IMR-90 (cell line): ENCODE data around the gene SLC2A8. TPM values are rescaled to one million over a fixed set of nuclear protein-coding genes. Genes with fewer than 3 reads are reported as not detected.

ENCODE experiments used
- ATAC-seq: fragments of 200-7000 bp; cut with Tn5 transposase; 2 replicates; pipeline ENCODE4 v1.9.1; 2020; ENCODE audit warnings: low read depth, mild to moderate bottlenecking, moderate library complexity
- BruUV-seq: library from RNA; stranded (reverse); fragments of 400-500 nt; replicated peaks from 2 replicates; lab custom pipeline; 2021; lab: Mats Ljungman, UMichigan
- CTCF ChIA-PET: fragments of 300-600 bp; formaldehyde crosslinking; extraction: SDS; loops from one replicate; lab custom pipeline; 2021; ENCODE audit warnings: antibody characterized with exemption; lab: Yijun Ruan, JAX
- POLR2A ChIA-PET: fragments of 300-600 bp; sonication (Branson Sonifier 250); formaldehyde crosslinking; loops from one replicate; lab custom pipeline; 2022; ENCODE audit warnings: antibody characterized with exemption; ENCODE audit not compliant: unreplicated experiment; lab: Charles Lee
- DNase-seq: peaks from one replicate; pipeline ENCODE4 v3.0.0; 2013
- H2AFZ ChIP-seq: replicated peaks from 2 replicates; pipeline ENCODE3; 2013; ENCODE audit warnings: low read length, mild to moderate bottlenecking; ENCODE audit not compliant: poor library complexity
- H2AK5ac ChIP-seq: 2 replicates; pipeline ENCODE4 v1.6.1; 2013; ENCODE audit warnings: low read depth, low read length, inconsistent platforms
- H2AK9ac ChIP-seq: replicated peaks from 2 replicates; pipeline ENCODE3; 2013; ENCODE audit warnings: mild to moderate bottlenecking, low read depth, low read length, moderate library complexity; ENCODE audit not compliant: poor library complexity
- H2BK120ac ChIP-seq: 2 replicates; pipeline ENCODE4 v1.6.1; 2013; ENCODE audit warnings: low read depth, low read length, inconsistent platforms
- H2BK15ac ChIP-seq: 3 replicates; pipeline ENCODE4 v1.6.1; 2013; ENCODE audit warnings: low read depth, low read length, inconsistent platforms
- H2BK20ac ChIP-seq: 2 replicates; pipeline ENCODE4 v1.6.1; 2013; ENCODE audit warnings: low read depth, mild to moderate bottlenecking, inconsistent platforms, low read length, moderate library complexity
- H2BK5ac ChIP-seq: 2 replicates; pipeline ENCODE4 v1.6.1; 2013; ENCODE audit warnings: mild to moderate bottlenecking, low read depth, low read length, inconsistent platforms; ENCODE audit not compliant: poor library complexity, severe bottlenecking
- H3K14ac ChIP-seq: replicated peaks from 2 replicates; pipeline ENCODE4 v1.6.1; 2013; ENCODE audit warnings: low read depth, low read length, inconsistent platforms
- H3K18ac ChIP-seq: 2 replicates; pipeline ENCODE4 v1.6.1; 2013; ENCODE audit warnings: low read depth, low read length, control low read depth
- H3K23ac ChIP-seq: 2 replicates; pipeline ENCODE4 v1.6.1; 2013; ENCODE audit warnings: low read depth, low read length, inconsistent platforms
- H3K27ac ChIP-seq: 2 replicates; pipeline ENCODE4 v1.5.1; 2013; ENCODE audit warnings: mild to moderate bottlenecking, control low read depth, low read length; ENCODE audit not compliant: insufficient read depth
- H3K27me3 ChIP-seq: 2 replicates; pipeline ENCODE4 v1.6.1; 2013; ENCODE audit warnings: low read length; ENCODE audit not compliant: control insufficient read depth, insufficient read depth
- H3K36me3 ChIP-seq: 2 replicates; pipeline ENCODE4 v1.6.1; 2013; ENCODE audit warnings: low read length, mixed read lengths; ENCODE audit not compliant: control insufficient read depth, insufficient read depth
- H3K4ac ChIP-seq: 2 replicates; pipeline ENCODE4 v1.6.1; 2013; ENCODE audit warnings: low read depth, low read length, inconsistent platforms
- H3K4me1 ChIP-seq: 2 replicates; pipeline ENCODE4 v1.6.1; 2013; ENCODE audit warnings: low read length, mixed read lengths; ENCODE audit not compliant: control insufficient read depth, insufficient read depth
- H3K4me2 ChIP-seq: 2 replicates; pipeline ENCODE4 v1.6.1; 2013; ENCODE audit warnings: low read depth, mild to moderate bottlenecking, control low read depth, low read length, moderate library complexity
- H3K4me3 ChIP-seq: 2 replicates; pipeline ENCODE4 v1.5.1; 2013; ENCODE audit warnings: low read depth, mild to moderate bottlenecking, control low read depth, low read length, moderate library complexity; ENCODE audit not compliant: insufficient read depth
- H3K56ac ChIP-seq: 2 replicates; pipeline ENCODE4 v1.6.1; 2013; ENCODE audit warnings: low read length, inconsistent platforms; ENCODE audit not compliant: insufficient read depth; ENCODE audit errors: extremely low read depth
- H3K79me1 ChIP-seq, 2 experiments: 2 replicates each; pipeline ENCODE4 v1.6.1; 2013; ENCODE audit warnings: low read length in 2 of 2, inconsistent platforms in 1 of 2, low read depth in 1 of 2
- H3K9ac ChIP-seq: 2 replicates; pipeline ENCODE4 v1.6.1; 2013; ENCODE audit warnings: low read depth, low read length, control low read depth
- H3K9me1 ChIP-seq: 2 replicates; pipeline ENCODE4 v1.6.1; 2013; ENCODE audit warnings: low read length, inconsistent platforms; ENCODE audit not compliant: insufficient read depth
- H3K9me3 ChIP-seq: 2 replicates; pipeline ENCODE4 v1.6.1; 2013; ENCODE audit warnings: low read length; ENCODE audit not compliant: control insufficient read depth, insufficient read depth
- H4K20me1 ChIP-seq: 2 replicates; pipeline ENCODE4 v1.6.1; 2013; ENCODE audit warnings: low read length, inconsistent platforms; ENCODE audit not compliant: insufficient read depth
- H4K5ac ChIP-seq: 2 replicates; pipeline ENCODE4 v1.6.1; 2013; ENCODE audit warnings: mild to moderate bottlenecking, low read depth, low read length, control low read depth
- H4K8ac ChIP-seq, 2 experiments: 2 replicates each; pipeline ENCODE4 v1.6.1; 2013; ENCODE audit warnings: low read depth in 2 of 2, low read length in 2 of 2, control low read depth in 1 of 2, inconsistent platforms in 1 of 2
- H4K91ac ChIP-seq: 2 replicates; pipeline ENCODE4 v1.6.1; 2013; ENCODE audit warnings: low read depth, low read length, inconsistent platforms; ENCODE audit not compliant: insufficient read depth
- BHLHE40 ChIP-seq: fragments of 150-350 bp; IDR thresholded peaks from 2 replicates; pipeline ENCODE4 v1.6.1; 2016; ENCODE audit warnings: mild to moderate bottlenecking, low read depth, low read length
- CHD1 ChIP-seq: IDR thresholded peaks from 2 replicates; pipeline ENCODE4 v1.6.1; 2012; ENCODE audit warnings: low read depth, low read length, improper control_type of control experiment
- ELK1 ChIP-seq: fragments of 150-350 bp; IDR thresholded peaks from 2 replicates; pipeline ENCODE4 v1.6.1; 2016; ENCODE audit warnings: low read depth, mild to moderate bottlenecking, low read length, moderate library complexity, borderline replicate concordance
- FOS ChIP-seq: fragments of 150-350 bp; IDR thresholded peaks from 2 replicates; pipeline ENCODE4 v1.6.1; 2016; ENCODE audit warnings: low read depth, low read length
- MAFK ChIP-seq: IDR thresholded peaks from 2 replicates; pipeline ENCODE4 v1.6.1; 2012; ENCODE audit warnings: low read depth, low read length, improper control_type of control experiment
- MAZ ChIP-seq: IDR thresholded peaks from 2 replicates; pipeline ENCODE4 v1.6.1; 2012; ENCODE audit warnings: low read depth, mild to moderate bottlenecking, low read length, improper control_type of control experiment, moderate library complexity, borderline replicate concordance
- MXI1 ChIP-seq: IDR thresholded peaks from 2 replicates; pipeline ENCODE4 v1.6.1; 2012; ENCODE audit warnings: low read depth, mild to moderate bottlenecking, low read length, moderate library complexity, borderline replicate concordance
- POLR2A ChIP-seq: IDR thresholded peaks from 2 replicates; pipeline ENCODE4 v1.6.1; 2012; ENCODE audit warnings: mild to moderate bottlenecking, low read depth, low read length
- RAD21 ChIP-seq: IDR thresholded peaks from 2 replicates; pipeline ENCODE4 v1.6.1; 2012; ENCODE audit warnings: low read length, improper control_type of control experiment
- RCOR1 ChIP-seq: IDR thresholded peaks from 2 replicates; pipeline ENCODE4 v1.6.1; 2012; ENCODE audit warnings: mild to moderate bottlenecking, low read length, improper control_type of control experiment; ENCODE audit not compliant: insufficient replicate concordance
- RFX5 ChIP-seq: IDR thresholded peaks from 2 replicates; pipeline ENCODE4 v1.8.0; 2012; ENCODE audit warnings: low read depth, mild to moderate bottlenecking, low read length, moderate library complexity
- SMC3 ChIP-seq: fragments of 150-350 bp; IDR thresholded peaks from 2 replicates; pipeline ENCODE4 v1.6.1; 2016; ENCODE audit warnings: low read depth, mild to moderate bottlenecking, antibody characterized with exemption, low read length, moderate library complexity
- WGBS, 2 experiments: methylation state at CpG; one replicate each; pipeline versions ENCODE4 v1.1.5 to v1.1.7; 2013; ENCODE audit warnings: missing lambda C conversion rate in 2 of 2; ENCODE audit not compliant: insufficient read length in 1 of 2; ENCODE audit errors: extremely low coverage in 2 of 2; 5-methylcytosine and 5-hydroxymethylcytosine counted together
- dilution Hi-C: fragments of 300-500 bp; cut with HindIII; formaldehyde crosslinking; loops from one replicate; pipeline ENCODE4 v1.14.3; 2018; ENCODE audit warnings: low sequenced_read_pairs; ENCODE audit not compliant: unreplicated experiment
- in situ Hi-C: fragments of 300-500 bp; cut with MboI; formaldehyde crosslinking; loops from 3 replicates; pipeline ENCODE4 v1.14.3; 2019; ENCODE audit warnings: low sequenced_read_pairs, inconsistent platforms, mixed read lengths
- intact Hi-C: fragments of 100-400 bp; cut with micrococcal nuclease; formaldehyde crosslinking; loops from 2 replicates; pipeline ENCODE4 v1.10.0; 2022
- polyA plus RNA-seq, 3 experiments: library from polyadenylated mRNA; depleted of rRNA; stranded (reverse); fragments of >200 nt; gene quantifications; 2 replicates each; pipeline ENCODE4 v1.2.3, GENCODE V29; 2012; ENCODE audit warnings: low replicate concordance in 1 of 3
- total RNA-seq: library from RNA; depleted of rRNA; stranded (reverse); fragments of >200 nt; gene quantifications from 2 replicates; pipeline ENCODE4 v1.2.3, GENCODE V29; 2012
- TF ChIP-seq, protein P1 (sequence below): fragments of 150-350 bp; IDR thresholded peaks from 2 replicates; pipeline ENCODE4 v1.6.1; 2017; ENCODE audit warnings: mild to moderate bottlenecking, antibody characterized with exemption, low read length, low read depth

The SLC2A8 gene
- total and polyA plus RNA-seq, 2 of the 4 experiments (the other 2 are of a cell fraction) = 9.0 to 12.0 TPM

- TF ChIP-seq ELK1 = no peak
Observed at GRCh38 chr9:127403507-127404192, 6.7 kb downstream of the SLC2A8 start (continued).

GRCh38 chr9:127404631-127405030 is 7.7 kb downstream of the SLC2A8 start:
- Histone ChIP-seq H2AFZ (no peak overlapping the region), H2BK20ac (no peak overlapping the region), H3K36me3 (peaks cover 8% of the 10 kb centered on the region; the same call in 1 of the 2 replicates), H2BK5ac (no peak overlapping the region), H3K9me3 (no peaks in the 10 kb centered on the region), H3K18ac (no peak overlapping the region), H3K4ac (no peak overlapping the region), H4K20me1 (no peaks in the 10 kb centered on the region), H3K4me1 (no peaks in the 10 kb centered on the region), H2BK120ac (no peak overlapping the region), H4K8ac (no peak overlapping the region), H3K27me3 (no peaks in the 10 kb centered on the region), H3K27ac (no peak overlapping the region), H3K56ac (no peak overlapping the region), H3K14ac (no peak overlapping the region), H2BK15ac (no peak overlapping the region), H3K4me3 (no peak overlapping the region), H3K9ac (no peak overlapping the region), H3K23ac (no peak overlapping the region), H3K4me2 (no peak overlapping the region), H2AK9ac (no peak overlapping the region), H2AK5ac (no peak overlapping the region), H4K5ac (no peak overlapping the region), H3K9me1 (peaks cover 6% of the 10 kb centered on the region; the same call in 1 of the 2 replicates), H4K91ac (no peak overlapping the region), H3K79me1 (no peaks in the 10 kb centered on the region)
- dilution Hi-C loops (no loop called here), in situ Hi-C loops (no loop called here), intact Hi-C loops (no loop called here)
- POLR2A ChIA-PET = no interaction called here
- no TSS peak for BruUV-seq
- 95% methylated on average over 6 of the region's 23 CpGs; no CpG with 5 or more reads in 1 of the 2 experiments for WGBS, 2 experiments
- ATAC-seq (no peak), DNase-seq (no peak)
- CTCF ChIA-PET = interaction anchor here (1.1 kb wide), 1 partner anchor 8 kb away, joined by 3 read pairs; the partner anchor contains the start of gene SLC2A8
- TF ChIP-seq MAFK (no peak), POLR2A (no peak), CHD1 (no peak), RAD21 (no peak), BHLHE40 (no peak), MAZ (no peak), MXI1 (no peak), RCOR1 (no peak), SMC3 (no peak), RFX5 (no peak), FOS (no peak)
- TF ChIP-seq, protein P1, sequence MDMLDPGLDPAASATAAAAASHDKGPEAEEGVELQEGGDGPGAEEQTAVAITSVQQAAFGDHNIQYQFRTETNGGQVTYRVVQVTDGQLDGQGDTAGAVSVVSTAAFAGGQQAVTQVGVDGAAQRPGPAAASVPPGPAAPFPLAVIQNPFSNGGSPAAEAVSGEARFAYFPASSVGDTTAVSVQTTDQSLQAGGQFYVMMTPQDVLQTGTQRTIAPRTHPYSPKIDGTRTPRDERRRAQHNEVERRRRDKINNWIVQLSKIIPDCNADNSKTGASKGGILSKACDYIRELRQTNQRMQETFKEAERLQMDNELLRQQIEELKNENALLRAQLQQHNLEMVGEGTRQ = no peak
